ENCODE results near the gene UST. TPM values are rescaled to one million over a fixed set of nuclear protein-coding genes. Genes with fewer than 3 reads are reported as not detected.
"Not testable (repeated sequence)": the region's sequence is repeated elsewhere in the genome, so short reads cannot be mapped to it uniquely, and the experiment has no call there.

The UST gene
- polyA plus RNA-seq, 10 donors, result 7.4 to 17.9 (median 9.5) TPM

DNA sequence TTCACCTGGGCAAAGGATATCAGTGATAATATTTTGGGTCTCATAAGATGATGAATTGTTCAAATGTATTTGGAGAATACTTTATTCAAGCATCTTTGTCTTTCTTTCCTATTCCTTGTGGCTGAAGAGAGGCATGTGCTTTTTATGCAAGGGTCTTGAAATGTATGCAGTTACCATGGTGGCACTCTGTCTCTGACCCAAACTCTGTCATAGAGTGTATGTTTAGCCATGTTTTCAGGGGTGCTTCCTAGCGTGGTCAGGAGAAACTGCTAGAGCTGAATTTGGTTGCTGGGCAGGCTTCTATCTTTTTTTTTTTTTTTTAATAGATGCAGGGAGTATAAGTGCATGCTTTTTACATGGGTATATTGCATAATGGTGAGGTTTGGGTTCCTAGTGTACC is 15.4 kb downstream of the UST start:
- DNase-seq, result no peak

DNA sequence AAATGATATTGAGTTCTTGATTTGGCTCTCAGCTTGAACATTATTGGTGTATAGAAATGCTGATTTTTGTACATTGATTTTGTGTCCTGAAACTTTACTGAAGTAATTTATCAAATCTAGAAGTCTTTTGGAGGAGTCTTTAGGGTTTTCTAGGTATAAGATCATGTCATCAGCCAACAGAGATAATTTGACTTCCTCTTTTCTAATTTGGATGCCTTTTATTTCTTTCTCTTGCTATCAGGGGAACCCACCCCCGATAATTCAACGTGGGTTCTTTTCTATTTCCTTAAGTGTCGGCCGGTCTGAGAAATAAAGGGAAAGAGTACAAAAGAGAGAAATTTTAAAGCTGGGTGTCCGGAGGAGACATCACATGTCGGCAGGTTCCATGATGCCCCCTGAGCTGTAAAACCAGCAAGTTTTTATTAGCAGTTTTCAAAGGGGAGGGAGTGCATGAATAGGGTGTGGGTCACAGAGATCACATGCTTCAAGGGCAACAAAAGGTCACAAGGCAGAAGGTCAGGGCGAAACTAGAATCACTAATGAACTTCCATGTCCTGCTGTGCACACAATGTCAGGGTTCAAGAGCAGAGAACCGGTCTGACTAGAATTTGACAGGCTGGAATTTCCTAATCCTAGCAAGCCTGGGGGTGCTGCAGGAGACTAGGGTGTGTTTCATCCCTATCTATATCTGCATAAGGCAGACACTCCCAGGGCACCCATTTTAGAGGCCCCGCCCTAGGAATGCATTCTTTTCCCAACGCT is 17.6 kb downstream of the UST start:
- DNase-seq, result not testable (repeated sequence)

- no peak for DNase-seq
Observed at GRCh38 chr6:148765898-148766808, 19.3 kb downstream of the UST start.

GRCh38 chr6:148768646-148769270 is 21.9 kb downstream of the UST start:
- DNase-seq, result no peak

DNA sequence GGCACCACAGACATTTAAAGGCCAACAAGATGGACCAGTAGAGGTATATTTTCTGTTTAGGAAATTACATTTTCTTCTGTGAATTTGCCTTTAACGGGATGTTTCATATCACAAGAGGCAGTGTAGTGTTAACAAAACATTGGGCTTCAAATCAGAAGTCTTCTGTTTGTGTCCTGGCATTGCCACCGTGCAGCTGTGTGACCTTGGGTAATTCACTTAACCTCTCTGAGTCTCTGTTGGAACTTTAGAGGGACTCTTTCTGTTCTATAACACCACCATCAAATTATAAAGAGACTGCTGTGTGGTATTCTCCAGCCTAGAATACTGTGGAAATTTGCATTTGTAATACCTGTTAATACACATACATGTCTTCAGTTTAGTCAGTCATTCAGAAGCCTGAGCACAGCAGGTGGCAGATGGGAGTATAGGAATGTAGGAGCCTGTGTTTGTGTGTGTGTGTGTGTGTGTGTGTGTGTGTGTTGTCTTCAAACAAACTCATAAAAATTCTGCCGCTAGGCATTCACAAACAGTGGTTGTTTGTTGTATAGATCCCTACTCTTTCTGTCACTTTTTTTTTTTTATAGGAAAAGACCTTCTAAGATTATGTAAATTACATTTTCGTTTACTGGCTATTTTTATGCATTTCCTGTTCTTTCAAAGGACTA is 22.6 kb downstream of the UST start:
- DNase-seq, result no peak

DNA sequence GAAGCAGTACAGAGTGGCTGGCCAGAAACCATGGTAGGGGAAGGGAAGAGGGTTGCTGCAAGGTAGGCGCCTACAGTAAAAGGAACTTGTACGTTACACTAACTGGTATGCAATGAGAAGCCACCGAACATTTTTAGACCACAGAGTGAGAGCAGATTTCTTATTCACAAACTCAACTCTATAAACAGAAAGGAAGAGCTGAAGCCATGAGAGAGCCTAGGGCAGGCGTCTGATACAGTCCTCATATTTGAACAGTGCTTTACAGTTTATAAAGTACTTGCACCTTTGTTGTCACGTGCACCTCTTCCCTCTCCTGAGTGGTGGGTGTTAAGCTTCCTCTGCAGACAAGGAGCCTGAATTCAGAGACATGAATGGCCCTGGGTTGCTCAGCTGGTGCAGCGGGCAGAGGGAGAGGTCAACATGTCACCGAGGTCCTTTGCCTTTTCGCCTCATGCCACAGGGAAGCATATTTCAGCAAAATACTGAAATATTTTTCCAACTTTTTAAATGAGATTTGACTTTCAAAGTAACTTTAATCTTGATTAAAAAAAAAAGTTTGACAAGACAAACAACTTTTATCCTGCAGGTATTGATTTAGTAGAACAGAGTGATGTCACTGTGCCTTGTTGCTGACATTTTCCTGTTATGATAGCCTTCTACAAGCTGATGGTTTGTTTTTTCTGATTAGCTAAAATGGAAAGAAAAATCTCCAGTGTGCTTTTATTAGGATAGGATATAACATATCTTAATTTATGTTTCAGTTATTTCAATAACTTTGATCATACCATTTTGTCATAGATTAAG is 23.8 kb downstream of the UST start:
- DNase-seq, result no peak

GRCh38 chr6:148771212-148771601 is 24.4 kb downstream of the UST start:
- peak in 1 of 3 donors; percentile 29 for DNase-seq

DNA sequence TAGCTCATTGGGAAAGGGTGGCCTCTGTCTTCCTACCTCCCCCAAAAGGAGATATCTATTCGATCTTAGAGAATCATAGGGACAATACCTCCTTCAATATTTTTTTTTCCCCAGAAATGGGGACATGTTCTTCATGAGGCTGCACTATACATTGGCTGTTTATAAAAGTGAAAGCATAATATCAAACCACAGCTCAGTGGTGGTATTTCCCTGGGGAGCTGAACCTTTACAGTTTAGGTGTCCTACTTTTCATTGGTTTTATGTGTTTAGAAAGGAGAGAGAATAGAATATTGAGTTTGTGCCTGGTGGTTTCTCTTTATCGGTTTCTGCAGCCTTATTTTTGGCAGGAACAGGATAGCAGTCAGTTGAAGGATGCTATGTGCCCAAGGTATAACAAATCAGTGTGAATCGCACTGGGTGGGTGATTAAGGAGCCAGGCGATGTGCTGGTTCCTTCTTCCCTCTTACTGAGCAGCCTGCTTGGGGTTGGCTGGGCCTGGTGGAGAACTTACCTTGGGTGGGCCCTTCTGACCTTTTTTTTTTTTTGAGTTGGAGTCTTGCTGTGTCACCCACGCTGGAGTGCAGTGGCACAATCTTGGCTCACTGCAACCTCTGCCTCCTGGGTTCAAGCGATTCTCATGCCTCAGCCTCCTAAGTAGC is 25.2 kb downstream of the UST start:
- no peak for DNase-seq

DNA sequence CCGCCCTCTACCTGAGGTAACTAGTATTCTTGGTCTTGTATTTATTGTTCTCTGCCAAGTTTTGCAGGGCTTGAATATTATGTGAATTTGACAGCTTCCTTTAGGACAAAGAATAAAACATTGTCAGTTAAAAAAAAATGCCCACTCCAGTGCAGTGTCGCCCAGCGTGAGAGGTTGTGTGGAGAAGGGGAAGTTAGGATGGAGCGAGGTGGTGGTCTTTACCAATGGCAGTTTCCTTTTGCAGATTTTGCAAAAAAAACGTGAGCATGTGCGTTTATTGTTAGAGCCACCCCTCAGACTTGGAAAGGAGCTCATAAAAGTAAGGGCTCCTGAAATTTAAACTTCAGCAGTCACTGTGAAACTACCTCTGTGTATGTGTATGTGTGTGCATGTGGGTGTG is 28.3 kb downstream of the UST start:
- DNase-seq, result no peak

DNA sequence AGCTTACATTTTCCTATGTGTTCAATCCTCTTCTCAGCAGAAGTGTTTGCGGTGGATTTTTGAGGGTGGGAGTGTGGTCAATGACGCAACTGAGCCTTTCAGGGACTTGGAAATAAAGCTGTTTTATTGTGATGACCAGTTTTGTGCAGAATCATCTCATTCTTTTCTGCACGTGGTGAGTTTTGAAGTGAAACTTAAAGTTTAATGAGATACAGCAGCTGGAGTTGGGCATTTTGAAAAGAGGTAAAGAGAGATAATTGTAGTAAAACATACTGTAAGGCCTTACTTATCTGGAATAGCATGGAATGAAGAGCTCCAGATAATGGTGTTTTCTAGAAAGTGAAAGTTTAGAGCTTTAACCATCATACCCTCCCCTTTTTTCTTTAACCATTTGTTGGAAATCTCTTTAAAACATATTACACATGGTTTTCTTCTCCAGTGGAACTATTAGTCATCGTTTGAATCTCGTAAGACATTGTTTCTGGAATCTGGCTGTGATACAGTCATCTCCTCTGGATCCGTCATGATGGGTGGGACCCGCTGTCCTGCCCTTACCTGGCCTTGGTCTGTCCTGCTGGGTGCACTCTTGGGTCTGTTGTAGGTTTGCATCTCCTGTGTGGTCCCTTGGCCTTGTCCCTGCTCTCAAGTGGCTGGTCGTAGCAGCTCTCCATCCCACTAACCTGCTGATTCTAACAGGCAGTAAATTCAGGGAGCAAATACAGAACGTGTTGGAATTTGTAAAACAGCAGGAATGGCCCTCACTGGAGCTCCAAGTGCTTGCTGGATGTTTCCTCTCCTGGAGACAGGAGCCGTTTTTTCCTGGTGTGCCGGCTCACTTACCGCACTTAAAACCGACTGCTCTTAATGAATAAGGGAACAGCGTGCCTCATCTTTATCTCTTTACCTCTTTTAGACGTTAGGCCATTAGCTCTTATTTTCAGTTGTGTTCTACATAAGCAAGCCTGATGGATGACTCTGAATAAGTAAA is 29.8 kb downstream of the UST start:
- peak; percentile 64 to 86 (median 77) for DNase-seq

DNA sequence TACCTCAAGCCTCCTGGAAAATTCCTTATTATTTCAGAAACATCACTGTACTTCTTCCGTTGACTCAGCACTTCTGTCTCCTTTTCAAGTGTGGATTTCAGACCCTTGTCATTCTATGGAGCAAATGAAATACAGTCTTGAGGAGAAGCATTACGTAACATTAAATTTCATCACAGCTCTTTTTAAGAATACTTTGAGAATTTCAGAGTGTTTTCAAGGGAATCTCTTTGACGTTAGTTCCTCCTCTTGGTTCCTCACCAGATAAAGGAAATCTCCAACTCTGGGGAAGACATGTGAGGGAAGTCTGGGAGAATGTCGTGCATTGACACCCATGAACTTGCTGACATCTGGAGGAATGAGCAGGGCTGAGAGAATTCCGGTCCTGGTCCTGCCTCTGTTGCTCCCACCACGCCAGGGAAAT is 32.3 kb downstream of the UST start:
- DNase-seq, result peak in 2 of 3 donors; percentile 24 to 48

GRCh38 chr6:148780423-148780822 is 33.6 kb downstream of the UST start:
- not testable (repeated sequence) for DNase-seq

DNA sequence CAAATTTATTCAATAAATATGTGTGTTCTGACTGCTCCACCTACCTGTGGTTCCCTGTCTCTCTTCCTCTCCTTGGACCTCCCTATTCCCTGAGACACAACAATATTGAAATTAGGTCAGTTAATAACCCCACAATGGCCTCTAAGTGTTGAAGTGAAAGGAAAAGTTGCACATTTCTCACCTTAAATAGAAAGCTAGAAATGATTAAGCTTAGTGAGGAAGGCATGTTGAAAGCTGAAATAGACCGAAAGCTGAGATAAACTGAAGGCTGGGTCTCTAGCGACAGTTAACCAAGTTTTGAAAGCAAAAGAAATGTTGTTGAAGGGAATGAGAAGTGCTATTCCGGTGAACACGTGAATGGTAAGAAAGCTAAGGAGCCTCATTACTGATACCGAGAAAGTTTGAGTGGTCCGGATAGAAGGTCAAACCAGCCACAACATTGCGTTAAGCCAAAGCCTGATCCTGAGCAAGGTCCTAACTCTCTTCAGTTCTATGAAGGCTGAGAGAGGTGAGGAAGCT is 34.1 kb downstream of the UST start:
- DNase-seq, result no peak

DNA sequence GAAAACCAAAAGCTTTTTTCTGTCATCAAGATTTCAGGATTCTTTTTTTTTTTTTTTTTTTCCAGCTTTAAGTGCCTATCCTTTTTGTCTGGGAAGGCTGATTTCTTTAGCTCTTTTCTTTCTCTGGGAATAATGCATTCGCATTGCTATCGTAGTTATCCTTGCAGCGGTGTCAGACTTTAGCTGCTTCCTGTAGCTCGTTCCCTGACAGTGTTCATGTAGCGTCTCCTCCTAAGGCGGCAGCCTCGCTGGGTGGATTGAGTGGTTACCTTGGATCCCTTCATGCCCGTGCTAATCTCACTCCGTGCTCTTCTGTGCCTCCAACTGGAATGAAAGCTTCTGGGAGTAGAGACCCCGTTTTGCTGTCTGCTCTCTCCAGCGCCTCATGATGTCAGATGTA is 43.1 kb downstream of the UST start:
- DNase-seq, result no peak

DNA sequence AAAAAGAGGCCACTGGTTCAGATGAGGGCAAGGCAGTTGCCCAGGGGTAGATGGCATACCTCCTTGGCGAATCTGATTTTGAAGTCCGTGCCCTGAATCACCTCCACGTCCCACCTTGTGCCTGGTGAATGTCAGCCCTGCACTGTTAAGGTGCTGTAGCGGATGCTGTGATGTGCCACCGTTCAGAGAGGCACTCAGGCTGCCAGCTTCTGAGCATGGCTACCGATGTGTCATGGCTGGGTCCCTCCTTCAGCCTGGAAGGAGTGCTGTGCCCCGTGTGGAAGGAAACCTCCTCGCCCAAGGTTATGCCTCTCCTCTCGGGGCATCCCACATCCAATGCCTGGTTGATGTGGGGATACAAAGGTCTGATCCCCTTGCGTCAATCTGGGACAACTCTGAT is 43.6 kb downstream of the UST start:
- DNase-seq, result no peak

GRCh38 chr6:148790817-148791216 is 44.0 kb downstream of the UST start:
- no peak for DNase-seq

GRCh38 chr6:148791372-148791771 is 44.5 kb downstream of the UST start:
- DNase-seq, result no peak

DNA sequence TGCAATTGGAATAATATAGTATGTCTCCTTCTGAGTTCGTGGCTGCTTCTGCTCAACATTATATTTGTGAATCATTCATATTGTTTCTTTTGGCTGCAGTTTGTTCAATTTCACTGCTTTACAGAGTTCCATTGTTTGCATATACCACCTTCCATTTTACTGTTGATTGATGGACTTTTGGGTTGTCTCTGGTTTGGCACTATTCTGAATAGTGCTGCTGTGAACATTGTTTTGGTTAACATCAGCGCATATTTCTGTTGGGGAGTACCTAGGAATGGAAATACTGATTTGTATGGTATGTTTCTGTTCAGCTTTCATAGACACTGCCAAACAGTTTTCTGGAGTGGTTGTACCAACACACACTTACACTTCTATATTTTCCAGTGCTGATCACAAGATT is 46.9 kb downstream of the UST start:
- DNase-seq, result no peak

DNA sequence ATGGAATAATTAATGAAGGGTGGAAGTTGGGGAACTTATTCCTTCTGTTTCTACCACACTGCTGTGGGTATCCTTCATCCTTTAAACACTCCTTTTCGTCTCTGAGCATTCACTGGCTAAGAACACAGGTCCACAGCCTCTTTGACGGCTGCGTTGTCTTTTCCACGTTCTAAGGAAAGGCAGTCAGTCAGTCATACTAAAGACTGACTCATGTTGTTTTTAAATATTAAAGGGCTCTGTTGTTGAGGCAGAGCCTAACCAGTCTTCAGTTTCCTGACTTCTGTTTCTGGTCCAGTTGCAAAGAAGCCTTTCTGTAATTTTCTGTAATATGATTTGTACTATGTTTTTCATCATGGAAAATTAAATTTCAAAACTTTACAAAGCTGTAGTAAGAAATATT is 48.0 kb downstream of the UST start:
- DNase-seq, result no peak
